ENCODE results near the gene KCNA3.

Gene KCNA3

DNA sequence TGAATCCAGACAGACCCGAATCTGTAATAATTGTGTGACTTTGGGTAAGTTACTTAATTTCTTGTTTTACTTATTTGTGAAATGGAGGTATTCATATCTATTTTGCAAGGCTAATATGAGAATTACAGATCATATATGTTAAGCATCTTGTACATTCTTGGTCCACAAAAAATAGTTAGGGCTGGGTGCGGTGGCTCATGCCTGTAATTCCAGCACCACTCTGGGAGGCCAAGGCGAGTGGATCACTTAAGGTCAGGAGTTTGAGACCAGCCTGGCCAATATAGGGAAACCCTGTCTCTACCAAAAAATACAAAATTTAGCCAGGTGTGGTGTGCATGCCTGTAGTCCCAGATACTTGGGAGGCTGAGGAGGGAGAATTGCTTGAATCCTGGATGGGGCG, 22.9 kb upstream of the KCNA3 start:
- no peak for TF ChIP-seq JUND (IDR thresholded peaks at IDR 0.05; ENCODE audit: low read depth)
- in situ Hi-C loops (cut with HindIII; ENCODE audit: low pct_unique_long_range_greater_than_20kb, low sequenced_read_pairs) = no loop called here
- DNase-seq (ENCODE audit: low read depth in 1 of 2, low spot score in 1 of 2) = no peak

DNA sequence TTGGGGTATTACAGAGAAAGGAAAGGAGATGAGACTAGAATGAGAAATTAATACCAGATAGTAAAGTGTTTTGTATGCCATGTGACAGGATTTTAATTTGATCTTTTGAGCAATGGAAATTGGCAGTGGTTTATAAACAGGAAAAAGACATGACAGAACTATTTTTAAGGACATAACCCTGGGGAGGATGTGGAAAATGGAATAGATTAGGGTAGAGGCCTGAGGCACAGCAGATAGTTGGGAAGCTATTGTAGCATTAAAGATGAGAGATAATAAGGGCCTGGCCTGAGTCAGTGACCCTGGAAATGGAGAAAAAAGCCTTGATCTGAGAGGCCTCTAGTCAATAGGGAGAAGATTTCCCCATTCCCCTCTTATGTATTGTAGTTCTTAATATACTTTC, 22.1 kb upstream of the KCNA3 start:
- in situ Hi-C loops (cut with HindIII; ENCODE audit: low pct_unique_long_range_greater_than_20kb, low sequenced_read_pairs) = no loop called here
- no peak for TF ChIP-seq JUND (IDR thresholded peaks at IDR 0.05; ENCODE audit: low read depth)
- DNase-seq (ENCODE audit: low read depth in 1 of 2, low spot score in 1 of 2) = no peak

DNA sequence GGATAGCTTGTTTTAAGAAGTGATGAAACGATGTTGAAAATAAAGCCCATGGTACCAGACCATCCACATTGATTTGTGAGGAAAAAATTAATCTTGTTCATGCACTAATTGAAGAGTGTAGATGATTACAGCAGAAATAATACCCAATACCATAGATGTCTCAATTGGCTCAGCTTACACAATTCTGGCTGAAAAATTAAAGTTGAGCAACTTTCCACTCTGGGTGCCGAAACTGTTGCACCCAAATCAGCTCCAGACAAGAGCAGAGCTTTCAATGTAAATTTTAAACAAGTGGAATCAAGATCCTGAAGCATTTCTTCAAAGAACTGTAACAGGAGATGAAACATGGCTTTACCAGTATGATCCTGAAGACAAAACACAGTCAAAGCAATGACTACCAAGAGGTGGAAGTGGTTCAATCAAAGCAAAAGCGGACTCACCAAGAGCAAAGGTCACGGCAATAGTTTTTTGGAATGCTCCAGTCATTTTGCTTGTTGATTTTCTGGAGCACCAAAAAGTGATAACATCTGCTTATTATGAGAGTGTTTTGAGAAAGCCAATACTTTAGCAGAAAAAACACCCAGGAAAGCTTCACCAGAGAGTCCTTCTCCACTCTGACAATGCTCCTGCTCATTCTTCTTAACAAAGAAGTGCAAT, 16.1 kb upstream of the KCNA3 start:
- in situ Hi-C loops (cut with HindIII; ENCODE audit: low pct_unique_long_range_greater_than_20kb, low sequenced_read_pairs) = no loop called here
- TF ChIP-seq JUND (IDR thresholded peaks at IDR 0.05; ENCODE audit: low read depth) = no peak
- no peak for DNase-seq (ENCODE audit: low read depth in 1 of 2, low spot score in 1 of 2)

DNA sequence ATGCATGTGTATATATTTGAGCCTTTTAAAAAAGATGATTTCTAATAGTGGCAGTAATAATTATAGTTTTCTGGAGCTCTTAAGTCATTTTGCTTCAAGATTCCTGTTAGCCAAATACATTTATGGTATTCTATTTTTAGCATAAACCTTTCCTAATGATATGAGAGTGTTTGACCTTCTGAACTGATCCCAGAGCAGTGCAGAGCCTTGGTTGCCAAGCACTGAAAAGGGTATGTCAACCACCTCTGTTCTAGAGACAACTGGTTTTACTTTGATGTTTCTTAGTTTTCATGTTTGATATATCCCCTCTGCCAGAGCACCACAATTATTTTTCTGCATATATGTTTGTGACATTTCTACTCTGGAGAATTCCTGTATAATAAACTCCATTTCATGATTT, 15.1 kb upstream of the KCNA3 start:
- no peak for DNase-seq (ENCODE audit: low read depth in 1 of 2, low spot score in 1 of 2)
- TF ChIP-seq JUND (IDR thresholded peaks at IDR 0.05; ENCODE audit: low read depth) = no peak
- in situ Hi-C loops (cut with HindIII; ENCODE audit: low pct_unique_long_range_greater_than_20kb, low sequenced_read_pairs) = no loop called here

DNA sequence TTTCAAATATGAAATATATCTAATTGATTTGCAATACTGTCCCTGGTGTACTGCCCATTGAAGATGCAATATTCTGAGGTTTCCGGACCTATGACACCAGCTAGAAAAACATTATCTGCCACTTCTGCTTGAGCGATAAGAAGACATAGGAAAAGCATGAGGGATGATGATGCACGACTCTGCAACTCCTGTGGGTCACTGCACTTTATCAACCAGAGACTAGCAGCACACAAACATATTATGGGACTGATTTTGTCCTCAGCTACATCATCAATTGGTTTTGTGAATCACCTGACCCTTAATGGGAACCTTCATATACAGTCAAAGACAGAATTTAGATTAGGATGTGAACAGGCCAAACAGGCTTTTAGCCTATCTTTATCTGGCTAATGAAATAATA, 13.8 kb upstream of the KCNA3 start:
- TF ChIP-seq JUND (IDR thresholded peaks at IDR 0.05; ENCODE audit: low read depth) = no peak
- in situ Hi-C loops (cut with HindIII; ENCODE audit: low pct_unique_long_range_greater_than_20kb, low sequenced_read_pairs) = no loop called here
- DNase-seq (ENCODE audit: low read depth in 1 of 2, low spot score in 1 of 2) = no peak

DNA sequence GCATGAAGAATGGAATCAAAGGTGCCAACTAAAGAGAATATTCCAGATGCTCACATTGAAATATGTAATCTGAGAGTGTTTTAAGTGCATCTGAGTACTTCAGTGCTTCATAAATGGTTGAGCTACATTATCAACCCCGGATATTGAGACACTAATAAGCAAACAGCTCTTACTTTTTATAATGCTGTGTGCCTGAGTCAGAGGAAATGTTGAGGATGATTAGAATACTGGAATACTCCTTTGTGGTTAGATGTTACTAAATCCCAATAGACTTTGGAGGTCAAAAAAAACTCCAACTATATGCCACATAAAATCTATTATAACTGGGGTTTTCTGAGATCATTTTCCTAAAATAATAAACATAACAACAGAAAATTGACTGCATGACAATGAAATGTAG, 12.5 kb upstream of the KCNA3 start:
- no peak for TF ChIP-seq JUND (IDR thresholded peaks at IDR 0.05; ENCODE audit: low read depth)
- no peak for DNase-seq (ENCODE audit: low read depth in 1 of 2, low spot score in 1 of 2)
- in situ Hi-C loops (cut with HindIII; ENCODE audit: low pct_unique_long_range_greater_than_20kb, low sequenced_read_pairs) = no loop called here

DNA sequence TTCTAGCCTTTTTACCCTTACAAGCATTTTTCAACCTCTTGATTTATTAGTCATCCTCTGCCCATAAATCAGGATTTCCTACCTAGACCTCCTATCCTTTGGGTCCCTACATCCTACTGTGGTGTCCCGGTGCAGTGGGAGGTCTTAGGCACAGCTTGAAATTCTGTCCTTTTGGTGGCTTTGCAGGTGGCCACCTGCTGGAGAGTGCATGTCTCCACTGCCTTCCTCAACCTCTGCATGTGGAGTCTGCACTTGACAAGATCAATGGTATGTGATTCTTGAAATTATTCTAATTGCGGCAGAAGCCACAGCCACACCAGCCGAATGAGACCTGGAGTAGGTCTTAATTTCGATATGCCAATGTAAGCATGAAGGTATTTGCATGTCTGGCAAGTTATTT, 11.4 kb upstream of the KCNA3 start:
- DNase-seq (ENCODE audit: low read depth in 1 of 2, low spot score in 1 of 2) = peak in 1 of 2 experiments; percentile 18
- no peak for TF ChIP-seq JUND (IDR thresholded peaks at IDR 0.05; ENCODE audit: low read depth)
- in situ Hi-C loops (cut with HindIII; ENCODE audit: low pct_unique_long_range_greater_than_20kb, low sequenced_read_pairs) = no loop called here

DNA sequence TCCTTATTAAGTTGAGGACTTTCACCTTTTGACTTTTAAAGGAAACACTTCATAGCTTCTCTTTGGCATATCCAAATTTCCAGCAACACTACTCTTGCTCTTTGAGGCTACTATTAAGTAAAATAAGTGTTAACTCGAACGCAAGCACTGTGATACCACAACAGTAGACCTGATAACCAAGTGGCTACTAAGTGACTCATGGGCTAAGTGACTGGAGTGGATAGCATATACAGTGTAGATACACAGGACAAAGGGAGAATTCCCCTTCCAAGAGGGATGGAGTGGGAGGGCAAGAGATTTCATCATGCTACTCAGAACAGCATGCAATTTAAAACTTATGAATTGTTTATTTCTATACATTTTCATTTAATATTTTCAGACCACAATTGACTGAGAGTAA, 9.8 kb upstream of the KCNA3 start:
- no peak for DNase-seq (ENCODE audit: low read depth in 1 of 2, low spot score in 1 of 2)
- in situ Hi-C loops (cut with HindIII; ENCODE audit: low pct_unique_long_range_greater_than_20kb, low sequenced_read_pairs) = no loop called here
- TF ChIP-seq JUND (IDR thresholded peaks at IDR 0.05; ENCODE audit: low read depth) = no peak

DNA sequence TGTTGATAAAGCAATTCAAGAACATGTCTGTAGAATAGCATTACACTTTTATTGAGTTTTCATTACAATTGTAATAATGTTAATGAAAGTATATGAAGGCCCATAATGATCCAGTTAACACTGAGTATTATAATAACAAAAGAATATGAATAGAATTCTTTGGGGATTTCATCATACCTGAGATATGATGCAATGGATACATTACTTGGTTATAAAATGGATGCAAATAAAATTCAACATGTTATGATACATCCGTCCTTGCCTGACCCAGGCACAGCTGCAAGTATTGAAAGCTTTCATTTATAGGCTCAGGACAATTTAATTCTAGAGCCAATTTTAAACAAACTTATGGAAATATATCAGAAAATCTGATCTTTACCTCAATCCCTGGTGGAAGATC, 8.2 kb upstream of the KCNA3 start:
- no peak for DNase-seq (ENCODE audit: low read depth in 1 of 2, low spot score in 1 of 2)
- TF ChIP-seq JUND (IDR thresholded peaks at IDR 0.05; ENCODE audit: low read depth) = no peak
- in situ Hi-C loops (cut with HindIII; ENCODE audit: low pct_unique_long_range_greater_than_20kb, low sequenced_read_pairs) = no loop called here

DNA sequence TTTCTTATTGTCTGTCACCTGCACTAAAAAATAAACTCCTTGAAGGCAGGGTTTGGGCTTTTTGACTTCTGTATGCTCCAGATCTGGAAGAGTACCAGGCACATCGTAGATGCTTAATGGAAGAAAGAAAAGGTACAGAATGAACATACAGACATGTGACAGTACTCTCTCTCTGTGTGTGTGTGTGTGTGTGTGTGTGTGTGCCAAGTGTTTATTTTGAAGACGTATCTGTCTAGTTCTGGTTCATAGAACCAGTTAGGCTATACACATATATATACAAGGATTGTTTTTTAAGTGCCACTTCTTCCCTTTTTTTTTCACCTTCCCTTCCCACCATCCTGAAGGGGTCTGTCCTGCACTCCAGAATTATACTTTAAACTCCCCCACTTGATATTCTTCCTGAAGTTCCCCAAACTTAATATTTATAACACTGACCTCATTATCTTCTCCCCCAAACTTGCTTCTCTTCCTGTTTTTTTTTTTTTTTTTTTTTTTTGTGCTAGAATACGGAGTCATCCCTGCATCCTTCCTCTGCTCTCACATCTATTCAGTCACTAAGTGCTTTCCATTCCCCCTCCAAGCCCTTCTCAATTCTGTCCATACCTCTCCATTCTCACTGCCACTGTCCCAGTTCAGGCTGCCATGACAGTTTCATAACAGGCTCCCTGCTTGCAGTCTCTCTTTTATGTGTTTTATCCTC, 5.4 kb upstream of the KCNA3 start:
- DNase-seq (ENCODE audit: low read depth in 1 of 2, low spot score in 1 of 2) = no peak
- TF ChIP-seq JUND (IDR thresholded peaks at IDR 0.05; ENCODE audit: low read depth) = no peak
- in situ Hi-C loops (cut with HindIII; ENCODE audit: low pct_unique_long_range_greater_than_20kb, low sequenced_read_pairs) = no loop called here

DNA sequence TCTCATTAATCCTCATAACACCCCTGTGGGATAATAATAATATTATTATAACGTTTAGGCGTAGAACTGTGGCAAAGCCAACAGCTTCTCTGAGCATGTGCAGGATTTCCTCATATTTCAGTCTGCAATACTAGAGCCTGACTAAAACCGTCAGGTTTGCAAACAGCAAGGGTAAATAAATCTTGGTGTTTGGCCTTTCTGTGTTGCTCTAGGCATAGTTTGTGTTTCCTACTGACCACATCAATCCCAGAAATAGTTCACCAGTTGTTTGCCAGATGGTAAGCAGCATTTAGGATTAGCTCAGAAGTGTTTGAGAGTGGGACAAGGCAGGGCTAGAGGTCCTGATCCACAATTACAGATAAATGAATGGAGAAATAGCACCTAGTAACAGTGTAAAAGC, 2.8 kb upstream of the KCNA3 start:
- in situ Hi-C loops (cut with HindIII; ENCODE audit: low pct_unique_long_range_greater_than_20kb, low sequenced_read_pairs) = no loop called here
- peak; percentile 81 to 89 for DNase-seq (ENCODE audit: low read depth in 1 of 2, low spot score in 1 of 2)

DNA sequence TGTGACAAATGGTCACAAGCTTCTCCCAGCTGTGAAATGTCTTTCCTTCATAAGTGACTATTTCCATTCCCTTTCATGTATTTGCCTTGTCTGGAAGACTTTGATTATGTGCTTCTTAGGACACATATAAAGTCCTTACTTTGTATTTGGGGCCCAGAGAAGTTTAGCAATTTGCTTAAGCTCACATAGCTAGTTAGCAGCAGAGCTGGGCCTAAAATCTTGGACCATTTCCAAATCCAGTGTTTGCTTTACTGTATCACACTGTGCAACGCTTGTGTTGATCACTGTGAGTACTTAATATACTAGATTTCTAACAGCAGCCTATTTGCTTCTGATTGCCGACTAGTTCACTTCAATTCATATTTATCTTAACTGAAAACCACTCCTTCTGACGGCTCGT, 2.2 kb upstream of the KCNA3 start:
- TF ChIP-seq JUND (IDR thresholded peaks at IDR 0.05; ENCODE audit: low read depth) = no peak
- no peak for DNase-seq (ENCODE audit: low read depth in 1 of 2, low spot score in 1 of 2)
- in situ Hi-C loops (cut with HindIII; ENCODE audit: low pct_unique_long_range_greater_than_20kb, low sequenced_read_pairs) = no loop called here

More for the DNA sequence above, 2.8 kb upstream of the KCNA3 start:
- TF ChIP-seq JUND (IDR thresholded peaks at IDR 0.05; ENCODE audit: low read depth) = no peak

DNA sequence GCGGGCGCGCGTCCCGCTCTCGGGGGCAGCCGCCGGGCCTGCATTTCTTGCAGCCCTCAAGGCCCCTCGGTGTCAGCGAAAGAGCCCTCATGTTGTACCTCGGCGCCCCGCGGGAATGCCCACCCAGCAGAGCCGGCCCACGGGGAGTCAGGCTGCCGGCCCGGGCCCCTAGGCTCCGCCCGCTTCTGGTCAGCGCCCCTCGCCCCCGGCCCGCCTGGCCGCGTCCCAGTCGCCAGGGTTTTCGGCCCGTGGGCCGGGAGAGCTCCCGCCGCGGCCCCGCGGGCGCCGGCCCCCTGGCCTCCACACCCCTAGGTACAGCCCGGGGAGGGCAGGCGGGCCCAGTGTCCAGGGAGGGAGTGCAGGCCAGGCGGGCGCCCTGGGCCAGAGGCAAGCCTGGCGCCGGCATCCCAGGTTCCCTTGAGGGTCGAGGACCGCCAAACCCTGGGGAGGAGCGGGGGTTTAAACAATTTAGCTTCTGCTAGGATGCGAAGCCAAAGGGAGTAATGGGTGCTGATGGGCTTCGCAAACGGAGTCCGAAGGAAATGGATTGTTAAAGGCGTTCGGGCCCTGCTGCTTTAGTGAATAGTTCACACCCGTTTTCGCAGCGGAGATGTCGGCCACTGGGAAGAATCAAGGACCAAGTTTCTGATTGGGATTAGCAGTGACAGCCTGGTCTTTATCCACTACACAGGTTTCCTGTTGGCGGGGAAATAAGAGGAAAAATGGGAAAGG, 486 bp upstream of the KCNA3 start:
- in situ Hi-C loops (cut with HindIII; ENCODE audit: low pct_unique_long_range_greater_than_20kb, low sequenced_read_pairs) = no loop called here
- DNase-seq (ENCODE audit: low read depth in 1 of 2, low spot score in 1 of 2) = no peak
- TF ChIP-seq JUND (IDR thresholded peaks at IDR 0.05; ENCODE audit: low read depth) = no peak
